ENCODE results near the gene ACBD6. TPM values are rescaled to one million over a fixed set of nuclear protein-coding genes. Genes with fewer than 3 reads are reported as not detected.
A peak's percentile ranks its signal among the peaks of the same experiment; 100 is the strongest.

Gene ACBD6
- total and polyA plus RNA-seq, 2 of the 4 experiments (the other 2 are of a cell fraction) = 52.5 to 59.1 TPM

DNA sequence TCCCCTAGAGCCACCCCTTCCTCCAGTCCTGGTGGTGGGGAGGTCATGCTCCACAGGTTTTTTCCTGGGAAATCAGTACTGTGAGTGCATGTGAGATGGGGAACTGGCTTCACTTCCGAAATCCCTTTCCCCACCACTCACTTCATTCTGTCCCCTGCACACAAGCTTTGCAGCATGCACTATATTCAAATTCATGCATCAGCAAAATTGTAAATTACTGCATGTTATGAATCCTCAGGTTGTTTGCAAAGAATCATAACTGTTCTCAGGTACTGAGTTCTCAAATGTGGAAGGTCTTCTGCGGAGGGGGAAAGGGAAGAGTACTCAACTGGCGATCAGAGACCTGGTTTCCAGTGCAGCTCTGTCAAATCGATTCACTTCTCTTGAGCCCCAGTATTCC, 230.0 kb downstream of the ACBD6 start:
- Histone ChIP-seq H3K4me1 (ENCODE audit: control insufficient read depth, insufficient read depth, low read length) (peaks cover 9% of the 10 kb centered on the region), H3K4ac (ENCODE audit: low read depth, low read length) (0 out of 2 replicates have a peak overlapping the region, but pooled peaks have one; percentile 59), H2BK15ac (ENCODE audit: low read depth, low read length) (no peak overlapping the region), H3K9ac (ENCODE audit: low read depth, low read length) (no peak overlapping the region), H2AFZ (replicated peaks; ENCODE audit: low read length, poor library complexity) (no peak overlapping the region), H4K8ac (ENCODE audit: low read depth in 2 of 2, low read length in 2 of 2) (no peak overlapping the region), H3K4me2 (ENCODE audit: low read depth, low read length) (no peak overlapping the region), H4K91ac (ENCODE audit: insufficient read depth, low read depth, low read length) (no peak overlapping the region; the same call in 1 of the 2 replicates), H4K20me1 (ENCODE audit: insufficient read depth, low read length) (peaks cover 7% of the 10 kb centered on the region; the same call in 1 of the 2 replicates), H2AK5ac (ENCODE audit: low read depth, low read length) (no peak overlapping the region), H3K4me3 (ENCODE audit: insufficient read depth, low read depth, low read length) (no peak overlapping the region), H2BK120ac (ENCODE audit: low read depth, low read length) (no peak overlapping the region), H3K14ac (replicated peaks; ENCODE audit: low read depth, low read length) (no peak overlapping the region), H2AK9ac (replicated peaks; ENCODE audit: low read depth, low read length, poor library complexity) (no peak overlapping the region), H3K36me3 (ENCODE audit: control insufficient read depth, insufficient read depth, low read length) (peaks cover 27% of the 10 kb centered on the region), H3K27me3 (ENCODE audit: control insufficient read depth, insufficient read depth, low read length) (no peaks in the 10 kb centered on the region), H3K9me3 (ENCODE audit: control insufficient read depth, insufficient read depth, low read length) (no peaks in the 10 kb centered on the region), H3K18ac (ENCODE audit: low read depth, low read length) (no peak overlapping the region), H4K5ac (ENCODE audit: low read depth, low read length) (no peak overlapping the region), H3K27ac (ENCODE audit: insufficient read depth, low read length) (no peak overlapping the region), H2BK20ac (ENCODE audit: low read depth, low read length) (no peak overlapping the region; the same call in 1 of the 2 replicates), H2BK5ac (ENCODE audit: low read depth, low read length, poor library complexity, severe bottlenecking) (no peak overlapping the region), H3K23ac (ENCODE audit: low read depth, low read length) (no peak overlapping the region), H3K9me1 (ENCODE audit: insufficient read depth, low read length) (peaks cover 14% of the 10 kb centered on the region; the same call in 1 of the 2 replicates), H3K56ac (ENCODE audit: extremely low read depth, insufficient read depth, low read length) (no peak overlapping the region), H3K79me1 (ENCODE audit: low read depth in 1 of 2, low read length in 2 of 2) (no peaks in the 10 kb centered on the region)
- ChIA-PET CTCF (no interaction called here), POLR2A (ENCODE audit: unreplicated experiment) (no interaction called here)
- no peak for DNase-seq
- in situ Hi-C loops (cut with MboI; ENCODE audit: low sequenced_read_pairs) (loop anchor here (25.0 kb wide), 1 partner anchor 890 kb away; no protein-coding TSS in a partner anchor), intact Hi-C loops (cut with micrococcal nuclease) (no loop called here), dilution Hi-C loops (cut with HindIII; ENCODE audit: low sequenced_read_pairs, unreplicated experiment) (no loop called here)
- TF ChIP-seq MAZ (IDR thresholded peaks at IDR 0.05; ENCODE audit: borderline replicate concordance, low read depth, low read length) = no peak
- TF ChIP-seq MAFK (IDR thresholded peaks at IDR 0.05; ENCODE audit: low read depth, low read length) = peak; percentile 37; the same call in 1 of the 2 replicates
- WGBS, 2 experiments (ENCODE audit: extremely low coverage in 2 of 2, insufficient read length in 1 of 2) = no CpG with 5 or more reads among the region's 4 CpGs
- BruUV-seq (replicated peaks) = no TSS peak
- ATAC-seq (ENCODE audit: low read depth) = no peak
